ENCODE data around the gene TENM4. TPM values are rescaled to one million over a fixed set of nuclear protein-coding genes. Genes with fewer than 3 reads are reported as not detected.

Gene TENM4
- total RNA-seq, 1 donor from 2014 or later, result 2.4 TPM

DNA sequence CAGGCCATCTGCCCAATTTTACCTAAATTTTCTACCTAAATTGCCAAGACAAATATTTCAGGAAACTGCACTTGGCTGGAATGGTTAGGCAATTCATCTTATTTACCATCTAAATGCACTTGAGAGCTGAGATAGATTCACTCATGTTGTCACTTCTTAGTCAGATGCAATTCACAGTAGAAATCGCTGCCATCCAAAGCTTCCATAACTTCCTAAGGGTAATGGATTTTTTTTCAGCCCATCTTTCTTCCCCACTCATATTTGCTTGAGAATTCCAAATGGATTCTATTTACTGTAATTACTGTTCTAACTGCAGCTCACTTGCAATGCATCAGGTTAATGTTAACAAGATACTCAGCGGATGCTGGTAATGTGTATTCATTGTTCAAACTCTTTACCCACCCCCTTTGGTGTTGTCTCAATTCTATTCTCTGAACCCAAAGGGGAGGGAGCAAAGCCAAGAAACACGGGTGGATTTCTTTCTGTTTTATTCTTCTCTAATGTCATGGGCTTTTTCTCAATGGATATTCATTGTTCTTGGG is 96.0 kb downstream of the TENM4 start:
- DNase-seq (ENCODE audit: low spot score), result no peak

GRCh38 chr11:79342686-79343085 is 98.1 kb downstream of the TENM4 start:
- DNase-seq (ENCODE audit: low spot score), result no peak

DNA sequence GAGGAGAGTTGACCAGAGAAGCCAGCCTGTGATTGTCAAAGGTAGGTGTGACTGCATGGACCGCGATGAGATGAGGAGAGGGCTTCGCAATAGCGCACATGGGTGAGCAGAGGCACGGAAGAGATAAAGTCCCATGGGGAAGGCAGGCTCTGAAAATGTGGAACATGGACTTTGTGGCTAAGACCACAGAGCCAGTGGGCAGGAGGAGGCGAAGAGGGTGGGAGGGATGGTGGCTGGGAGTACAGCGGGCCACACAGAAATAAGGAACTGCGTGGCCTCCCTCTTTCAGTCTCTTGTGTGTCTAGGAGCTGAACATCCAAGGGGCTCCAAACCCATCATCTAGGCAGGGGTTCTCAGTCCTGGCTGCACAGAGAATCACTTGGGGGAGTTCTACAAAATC is 98.6 kb downstream of the TENM4 start:
- no peak for DNase-seq (ENCODE audit: low spot score)

DNA sequence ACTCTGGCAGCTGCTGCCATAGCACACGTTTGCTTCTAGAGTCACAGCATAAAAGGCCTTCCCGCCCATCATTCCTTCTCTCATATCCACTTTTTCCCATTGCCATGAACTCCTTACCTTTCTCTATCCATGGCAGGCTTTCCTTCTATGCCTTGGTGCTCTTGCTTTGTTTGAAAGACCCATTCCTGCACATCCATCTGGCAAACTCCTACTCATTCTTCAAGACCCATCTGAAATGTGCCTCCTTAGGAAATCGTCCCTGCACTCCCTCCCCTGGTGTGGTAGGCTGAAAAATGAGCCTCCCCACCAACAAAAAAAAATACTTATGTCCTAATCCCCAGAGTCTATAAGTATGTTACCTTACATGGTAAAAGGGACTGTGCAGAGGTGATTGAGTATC is 100.3 kb downstream of the TENM4 start:
- DNase-seq (ENCODE audit: low spot score), result no peak

- no peak for DNase-seq (ENCODE audit: low spot score)
These were observed 103.9 kb downstream of the TENM4 start for GRCh38 chr11:79336797-79337517.

- no peak for DNase-seq (ENCODE audit: low spot score)
These were observed 105.1 kb downstream of the TENM4 start for GRCh38 chr11:79335681-79336080.

- DNase-seq (ENCODE audit: low spot score), result no peak
These were observed 107.5 kb downstream of the TENM4 start for GRCh38 chr11:79333355-79333754.

DNA sequence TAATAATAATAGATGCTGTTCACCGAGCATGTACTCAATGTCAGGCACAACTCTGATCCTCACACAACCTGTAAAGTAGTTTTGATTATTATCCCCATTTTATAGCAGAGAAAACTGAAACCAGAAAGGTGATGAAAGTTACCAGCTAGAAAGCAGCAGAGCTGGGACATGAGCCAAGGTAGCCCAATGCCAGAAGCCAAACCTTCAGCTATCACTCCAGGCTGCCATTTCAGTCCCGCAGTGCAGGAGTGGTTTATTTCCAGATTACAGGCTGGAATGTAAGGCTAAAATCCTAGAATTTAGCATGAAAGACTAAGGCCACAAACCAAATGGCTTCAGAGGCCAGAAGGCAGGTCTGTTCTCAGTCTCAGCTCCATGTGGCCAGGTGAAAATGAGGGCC is 108.8 kb downstream of the TENM4 start:
- DNase-seq (ENCODE audit: low spot score), result no peak

DNA sequence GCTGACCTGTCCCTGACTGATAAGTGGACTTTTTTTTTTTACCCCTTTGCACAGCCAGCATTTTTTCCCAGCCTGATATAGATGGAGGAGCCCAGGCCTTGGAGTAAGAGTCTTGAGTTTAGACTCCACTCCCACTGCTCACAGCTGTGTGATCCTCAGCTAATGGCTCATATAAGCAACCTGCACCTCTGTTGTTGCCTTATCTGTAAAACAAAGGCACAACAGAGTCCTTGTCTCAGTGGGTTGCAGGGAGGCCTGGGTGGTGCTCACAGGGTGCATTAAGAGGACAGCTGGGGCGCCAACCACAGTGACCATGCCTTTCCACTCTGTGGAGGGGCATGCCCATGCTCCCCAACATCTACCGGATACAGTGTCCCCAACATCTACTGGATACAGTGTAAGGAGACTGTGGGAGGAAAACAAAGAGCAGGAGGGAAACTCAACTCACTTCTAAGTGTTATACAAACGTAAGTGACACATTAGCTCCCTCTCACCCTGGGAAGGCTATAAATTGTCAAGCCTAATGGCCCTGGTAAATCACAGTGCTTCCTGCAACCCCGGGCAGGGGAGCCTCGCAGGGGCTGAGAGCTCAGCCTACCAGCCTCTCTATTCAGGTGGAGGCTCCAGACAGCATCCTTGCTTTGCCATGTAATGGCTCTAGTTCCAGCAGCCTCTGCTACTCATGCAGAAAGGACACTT is 109.5 kb downstream of the TENM4 start:
- no peak for DNase-seq (ENCODE audit: low spot score)

DNA sequence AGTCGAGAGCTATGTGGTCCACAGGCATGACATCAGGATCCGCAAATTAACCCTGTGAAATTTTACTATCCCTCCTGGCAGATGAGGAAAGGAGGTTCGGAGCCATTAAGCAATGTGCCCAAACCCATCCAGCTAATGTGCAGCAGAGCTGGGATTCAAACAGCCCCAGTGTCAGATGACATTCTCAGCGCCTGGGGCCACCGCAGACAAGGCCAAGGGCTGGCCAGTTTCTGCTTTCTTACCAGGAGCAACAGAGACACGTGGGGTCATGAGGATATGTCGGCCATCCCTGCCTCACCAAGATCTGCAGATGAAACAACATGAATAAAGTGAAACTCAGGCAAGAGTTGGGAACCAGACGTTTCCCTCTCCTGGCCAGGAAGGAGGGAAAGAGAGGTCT is 110.2 kb downstream of the TENM4 start:
- DNase-seq (ENCODE audit: low spot score), result no peak

- no peak for DNase-seq (ENCODE audit: low spot score)
These were observed 111.3 kb downstream of the TENM4 start for GRCh38 chr11:79329561-79329960.

DNA sequence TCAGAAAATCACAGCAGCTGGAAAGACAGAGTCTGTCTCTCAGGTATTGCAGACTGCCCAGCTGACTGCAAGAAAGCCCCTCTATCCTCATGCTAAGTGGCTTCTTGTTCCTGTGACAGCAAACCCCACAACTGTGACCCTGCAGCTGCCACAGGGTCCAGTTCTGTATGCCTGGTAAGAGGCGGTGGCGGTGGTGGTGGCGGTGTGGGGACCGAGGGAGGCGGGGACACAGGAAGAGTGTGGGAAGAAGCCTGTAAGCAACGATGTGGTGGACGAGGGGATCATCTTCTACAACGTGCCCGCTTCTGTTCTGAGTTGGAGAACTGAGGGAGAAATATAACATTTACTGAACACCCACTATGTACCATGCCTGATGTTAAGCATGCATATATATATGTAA is 112.4 kb downstream of the TENM4 start:
- DNase-seq (ENCODE audit: low spot score), result no peak

- DNase-seq (ENCODE audit: low spot score), result no peak
These were observed 115.0 kb downstream of the TENM4 start for GRCh38 chr11:79325851-79326250.

DNA sequence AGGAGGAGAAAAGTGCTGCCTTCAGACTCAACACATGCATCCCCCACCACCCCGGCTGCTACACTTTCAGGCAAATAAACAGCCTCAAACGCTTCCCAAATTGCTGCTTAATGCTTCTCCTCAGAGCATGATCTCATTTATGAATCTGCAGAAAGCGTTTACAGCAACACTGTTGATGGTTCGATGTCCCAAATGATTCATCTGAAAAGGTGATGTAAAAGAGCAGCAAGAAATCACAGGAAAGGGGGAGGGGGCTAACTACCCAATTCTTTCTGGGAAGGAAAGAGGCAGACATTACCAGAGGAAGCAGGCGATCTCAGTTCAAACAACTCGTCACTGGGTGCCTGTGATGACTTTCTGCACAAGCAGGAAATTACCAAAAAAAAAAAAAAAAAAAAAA is 119.6 kb downstream of the TENM4 start:
- no peak for DNase-seq (ENCODE audit: low spot score)

DNA sequence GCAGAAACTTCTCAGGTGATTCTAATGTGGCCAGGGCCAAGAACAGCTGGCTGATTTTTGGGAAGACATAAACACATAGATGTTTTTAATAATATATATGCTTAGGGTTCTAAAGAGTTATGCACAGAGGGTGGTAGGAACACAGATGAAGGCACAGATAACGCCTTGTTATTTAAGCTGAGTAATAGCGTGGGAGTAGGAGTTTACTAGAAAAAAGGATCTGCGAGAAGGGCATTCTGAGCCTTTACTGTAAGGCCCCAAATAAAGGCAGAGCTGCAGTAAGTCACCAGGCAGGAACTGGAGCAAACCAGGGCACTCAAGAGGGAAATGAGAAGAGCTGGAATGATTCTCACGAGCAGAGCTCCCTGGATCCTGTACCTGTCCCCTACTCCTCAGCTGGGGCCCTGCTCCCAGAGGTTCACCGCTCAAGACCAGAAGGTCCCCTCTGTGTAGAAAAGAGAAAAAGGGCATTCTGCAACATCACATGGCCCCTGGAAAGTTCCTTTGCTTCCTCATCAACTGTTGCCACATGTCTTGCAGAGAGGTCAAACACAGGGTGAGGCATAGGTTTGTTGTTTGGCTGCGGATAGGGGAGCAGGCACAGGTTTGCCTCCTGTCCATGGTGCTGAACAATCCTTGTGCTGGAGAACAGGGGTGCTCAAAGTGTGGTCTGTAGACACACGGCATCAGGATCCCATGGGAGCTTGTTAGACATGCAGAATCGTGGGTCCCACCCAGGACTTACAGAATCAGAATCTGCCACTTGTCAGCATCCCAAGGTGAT is 125.7 kb downstream of the TENM4 start:
- DNase-seq (ENCODE audit: low spot score), result no peak

DNA sequence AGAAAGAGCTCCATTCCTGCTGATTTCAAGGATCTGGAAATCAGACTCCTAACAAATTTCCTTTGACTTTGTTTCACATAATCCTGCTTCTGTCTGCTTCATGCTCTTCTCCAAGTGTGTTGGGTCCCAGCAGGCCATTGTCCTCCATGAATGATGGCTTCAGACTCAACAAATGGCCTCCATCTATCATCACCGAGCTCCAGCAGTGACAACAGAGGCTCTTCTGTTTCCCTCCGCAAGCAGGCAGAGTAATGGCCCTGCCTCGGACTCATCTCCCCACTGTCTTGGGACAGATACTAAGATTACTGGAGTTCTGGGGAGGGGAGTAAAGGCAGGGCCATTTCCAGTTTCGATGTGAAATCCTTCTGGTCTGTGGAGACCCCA is 127.3 kb downstream of the TENM4 start:
- no peak for DNase-seq (ENCODE audit: low spot score)

DNA sequence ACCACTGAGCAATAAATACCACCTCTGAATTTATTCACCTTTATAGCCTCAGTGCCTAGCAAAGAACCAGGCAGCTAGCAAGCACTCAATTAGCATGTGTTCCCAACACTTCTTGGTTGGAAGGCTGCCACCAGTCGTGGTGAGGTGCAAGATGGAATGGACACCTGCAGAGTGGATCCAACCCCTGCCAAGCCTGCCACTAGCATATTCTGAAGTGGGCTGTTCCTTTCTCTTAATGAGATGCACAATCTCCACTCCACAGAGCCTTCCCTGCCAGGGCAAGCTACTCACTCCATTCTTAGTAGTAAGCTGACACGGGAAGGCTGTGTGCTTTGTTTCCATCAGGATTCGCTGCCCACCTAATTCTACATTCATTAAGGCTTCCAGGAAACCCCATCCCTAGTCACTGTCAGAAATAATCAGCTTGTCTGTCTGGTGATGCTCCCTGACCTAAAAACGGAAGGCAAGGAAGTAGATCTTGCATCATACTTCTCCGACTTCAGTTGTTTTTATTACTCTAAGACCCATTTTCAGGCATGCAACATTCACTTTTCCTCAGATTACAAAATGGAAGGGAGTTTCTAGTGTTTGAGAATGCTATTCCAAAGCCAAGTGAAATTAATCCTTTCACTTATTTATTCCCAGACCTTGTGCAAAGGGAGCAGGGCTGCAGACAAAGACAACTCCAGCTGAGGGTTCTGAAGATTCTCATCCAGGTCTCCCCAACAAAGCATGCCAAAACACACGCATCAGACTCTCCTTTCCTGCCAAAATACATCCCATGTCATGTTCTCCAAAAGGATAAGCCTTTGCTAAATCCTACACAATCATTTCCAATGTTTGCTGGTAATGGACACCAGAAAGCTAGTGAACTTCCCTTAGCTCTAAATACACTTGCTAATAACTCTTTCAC is 128.0 kb downstream of the TENM4 start:
- no peak for DNase-seq (ENCODE audit: low spot score)

DNA sequence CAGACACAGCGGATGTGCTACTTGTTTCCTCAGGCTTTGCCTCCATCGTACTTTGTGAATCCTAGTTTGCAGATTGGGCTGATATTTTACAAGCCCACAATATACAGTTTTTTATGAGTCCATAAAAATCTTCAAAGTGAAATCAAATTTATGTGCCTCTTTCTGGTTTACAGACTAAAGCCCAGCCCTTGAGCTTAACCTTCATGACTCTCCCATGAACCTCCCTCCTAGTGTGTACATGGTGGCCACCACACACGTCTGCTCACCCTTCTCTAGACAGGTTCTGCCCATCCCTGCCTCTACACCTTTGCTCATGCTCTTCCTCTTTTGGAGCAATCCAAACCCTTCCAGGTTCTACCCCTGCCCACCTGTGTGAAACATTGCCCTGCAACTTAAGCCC is 129.4 kb downstream of the TENM4 start:
- DNase-seq (ENCODE audit: low spot score), result no peak

GRCh38 chr11:79309407-79309806 is 131.4 kb downstream of the TENM4 start:
- no peak for DNase-seq (ENCODE audit: low spot score)

- no peak for DNase-seq (ENCODE audit: low spot score)
These were observed 132.4 kb downstream of the TENM4 start for GRCh38 chr11:79308429-79308828.

GRCh38 chr11:79304599-79305212 is 136.1 kb downstream of the TENM4 start:
- DNase-seq (ENCODE audit: low spot score), result no peak

All from ureter (tissue), 1 donor.